DND-41 (cell line): ENCODE data around the gene CLDN2.

Experiments used
- ATAC-seq: fragments of 200-7000 bp; cut with Tn5 transposase; 3 replicates; pipeline ENCODE4 v1.9.1; 2021; ENCODE audit warnings: low read depth; ENCODE audit not compliant: insufficient read depth
- DNase-seq: peaks from one replicate; pipeline ENCODE4 v3.0.0-alpha.2; 2020
- H2AFZ ChIP-seq: 2 replicates; pipeline ENCODE4 v1.6.0; 2012; ENCODE audit warnings: low read depth, low read length
- H3K27ac ChIP-seq: 2 replicates; pipeline ENCODE4 v1.5.1; 2012; ENCODE audit warnings: low read length, inconsistent platforms
- H3K27me3 ChIP-seq: fragments of 200-600 bp; sonication (generic); 2 replicates; pipeline ENCODE4 v1.6.0; 2012; ENCODE audit warnings: low read length, mild to moderate bottlenecking, inconsistent platforms; ENCODE audit not compliant: insufficient read depth, poor library complexity
- H3K36me3 ChIP-seq: 2 replicates; pipeline ENCODE4 v1.5.1; 2012; ENCODE audit warnings: low read length, inconsistent platforms; ENCODE audit not compliant: insufficient read depth
- H3K4me1 ChIP-seq: 2 replicates; pipeline ENCODE4 v1.5.1; 2012; ENCODE audit warnings: mild to moderate bottlenecking, low read length; ENCODE audit not compliant: insufficient read depth
- H3K4me2 ChIP-seq: 2 replicates; pipeline ENCODE4 v1.6.0; 2012; ENCODE audit warnings: mild to moderate bottlenecking, moderate library complexity, low read length, inconsistent platforms; ENCODE audit not compliant: insufficient read depth
- H3K4me3 ChIP-seq, 2 experiments: fragments of 200-600 bp in 1 of 2; shearing (Covaris generic) in 1 of 2; 2 replicates each; pipeline ENCODE4 v1.5.1; 2012 to 2016; ENCODE audit warnings: inconsistent platforms in 2 of 2, low read length in 2 of 2, mild to moderate bottlenecking in 2 of 2, low read depth in 1 of 2, moderate library complexity in 1 of 2
- H3K79me2 ChIP-seq: 2 replicates; pipeline ENCODE4 v1.6.0; 2012; ENCODE audit warnings: low read length, inconsistent platforms; ENCODE audit not compliant: insufficient read depth
- H3K9ac ChIP-seq: 2 replicates; pipeline ENCODE4 v1.6.0; 2012; ENCODE audit warnings: low read depth, mild to moderate bottlenecking, inconsistent platforms, low read length, moderate library complexity
- H3K9me3 ChIP-seq: 2 replicates; pipeline ENCODE4 v1.5.1; 2012; ENCODE audit warnings: low read length, moderate library complexity, mild to moderate bottlenecking, inconsistent platforms; ENCODE audit not compliant: insufficient read depth, severe bottlenecking
- H4K20me1 ChIP-seq: 2 replicates; pipeline ENCODE4 v1.6.0; 2012; ENCODE audit warnings: low read length; ENCODE audit not compliant: insufficient read depth
- CTCF ChIP-seq: IDR thresholded peaks from 2 replicates; pipeline ENCODE4 v1.5.1; 2012; ENCODE audit warnings: borderline replicate concordance, low read length, moderate library complexity, mild to moderate bottlenecking; ENCODE audit not compliant: poor library complexity, severe bottlenecking; ENCODE audit errors: extremely low read depth
- EZH2 ChIP-seq: IDR thresholded peaks from 3 replicates; pipeline ENCODE4 v1.6.1; 2012; ENCODE audit warnings: borderline replicate concordance, low read depth, mild to moderate bottlenecking, moderate library complexity, low read length, inconsistent platforms; ENCODE audit not compliant: severe bottlenecking

CLDN2 gene

DNA sequence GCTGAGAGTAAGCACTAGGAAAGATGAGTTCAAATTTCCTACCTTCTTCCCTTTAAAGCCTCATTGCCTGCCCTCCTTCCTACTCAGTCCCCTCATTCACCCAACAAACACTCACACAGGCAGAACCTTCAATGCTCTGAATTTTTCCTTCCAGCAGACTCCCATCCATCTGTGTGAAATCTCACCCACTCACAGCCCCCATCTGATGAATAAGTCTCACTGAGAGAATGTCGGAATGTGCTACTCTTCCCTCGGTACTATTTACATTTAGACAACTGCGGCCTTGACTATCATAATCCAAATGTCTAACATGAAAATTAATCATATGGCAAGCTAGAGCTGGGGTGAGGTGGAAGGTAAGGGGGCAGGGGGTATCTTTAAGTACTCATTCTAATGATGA lies 19.4 kb downstream of the CLDN2 start:
- Histone ChIP-seq H3K27me3 (no peaks in the 10 kb centered on the region), H3K9me3 (no peaks in the 10 kb centered on the region), H3K4me3 (no peak overlapping the region), H3K4me2 (no peak overlapping the region), H3K79me2 (no peaks in the 10 kb centered on the region), H3K9ac (no peak overlapping the region), H3K27ac (no peak overlapping the region), H2AFZ (no peak overlapping the region), H3K4me1 (no peaks in the 10 kb centered on the region), H3K36me3 (no peaks in the 10 kb centered on the region), H4K20me1 (no peaks in the 10 kb centered on the region)
- DNase-seq, result no peak
- no peak for ATAC-seq
- no peak for TF ChIP-seq EZH2
- no peak for TF ChIP-seq CTCF

DNA sequence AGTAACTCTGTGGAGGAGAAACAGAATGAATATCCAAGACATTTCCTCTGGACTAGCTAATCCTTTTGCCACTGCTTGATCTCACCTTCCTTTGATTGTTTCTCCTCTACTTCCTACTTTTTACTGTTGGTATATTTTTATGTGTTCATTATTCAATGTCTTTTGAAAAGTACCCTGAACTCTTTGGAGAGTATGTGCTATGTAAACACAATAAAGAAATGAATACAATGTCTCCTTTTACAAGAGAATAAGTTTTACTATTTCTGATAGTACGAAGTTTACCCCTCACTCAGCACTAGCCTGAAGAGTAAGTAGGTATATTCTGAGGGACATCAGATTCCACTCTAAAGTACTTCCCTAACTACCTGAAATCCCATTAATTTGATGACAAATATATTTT lies 19.9 kb downstream of the CLDN2 start:
- Histone ChIP-seq H2AFZ (no peak overlapping the region), H3K4me2 (no peak overlapping the region), H3K4me3 (no peak overlapping the region), H3K9ac (no peak overlapping the region), H3K27ac (no peak overlapping the region), H3K27me3 (no peaks in the 10 kb centered on the region), H3K9me3 (no peaks in the 10 kb centered on the region), H3K36me3 (no peaks in the 10 kb centered on the region), H3K79me2 (no peaks in the 10 kb centered on the region), H3K4me1 (no peaks in the 10 kb centered on the region), H4K20me1 (no peaks in the 10 kb centered on the region)
- DNase-seq (no peak), ATAC-seq (no peak)
- TF ChIP-seq CTCF, result no peak
- TF ChIP-seq EZH2, result no peak

GRCh38 chrX:106946464-106946863 lies 26.3 kb downstream of the CLDN2 start:
- Histone ChIP-seq H3K36me3 (no peaks in the 10 kb centered on the region), H3K79me2 (no peaks in the 10 kb centered on the region), H4K20me1 (no peaks in the 10 kb centered on the region), H3K27me3 (no peaks in the 10 kb centered on the region), H3K4me1 (no peaks in the 10 kb centered on the region), H3K27ac (no peak overlapping the region), H2AFZ (no peak overlapping the region), H3K4me2 (no peak overlapping the region), H3K9ac (no peak overlapping the region), H3K9me3 (no peaks in the 10 kb centered on the region), H3K4me3 (no peak overlapping the region)
- DNase-seq, result no peak
- TF ChIP-seq CTCF (no peak), EZH2 (no peak)
- no peak for ATAC-seq

- H3K4me2 ChIP-seq, result no peak overlapping the region
- no peak for DNase-seq
Observed at GRCh38 chrX:106948641-106949040, 28.4 kb downstream of the CLDN2 start.

More at GRCh38 chrX:106948641-106949040, 28.4 kb downstream of the CLDN2 start:
- H3K79me2 ChIP-seq, result no peaks in the 10 kb centered on the region
- H3K27me3 ChIP-seq, result no peaks in the 10 kb centered on the region
- no peaks in the 10 kb centered on the region for H3K9me3 ChIP-seq
- H4K20me1 ChIP-seq, result no peaks in the 10 kb centered on the region
- no peak overlapping the region for H2AFZ ChIP-seq
- no peaks in the 10 kb centered on the region for H3K4me1 ChIP-seq
- no peaks in the 10 kb centered on the region for H3K36me3 ChIP-seq
- H3K27ac ChIP-seq, result no peak overlapping the region
- H3K9ac ChIP-seq, result no peak overlapping the region
- no peak for TF ChIP-seq EZH2
- TF ChIP-seq CTCF, result no peak
- no peak overlapping the region for H3K4me3 ChIP-seq
- no peak for ATAC-seq
